Measurements from ENCODE around the gene LRIT1.

Gene LRIT1

GRCh38 chr10:84188815-84189214 lies 52.5 kb downstream of the LRIT1 start:
- DNase-seq = no peak

- DNase-seq = no peak
Observed at GRCh38 chr10:84185526-84186175, 55.7 kb downstream of the LRIT1 start.

- DNase-seq = no peak
Observed at GRCh38 chr10:84184517-84184916, 56.8 kb downstream of the LRIT1 start.

GRCh38 chr10:84181631-84182030 lies 59.7 kb downstream of the LRIT1 start:
- DNase-seq = no peak
